ENCODE measurements around the gene ITGA11. TPM values are rescaled to one million over a fixed set of nuclear protein-coding genes. Genes with fewer than 3 reads are reported as not detected.

The ITGA11 gene
- total RNA-seq, 1 donor from 2014 or later = 193 TPM

- DNase-seq (ENCODE audit: low read depth) (peak; percentile 55), FAIRE-seq (peak; percentile 9)
- Histone ChIP-seq H4K20me1 (ENCODE audit: insufficient read depth, low read length) (no peaks in the 10 kb centered on the region), H3K4me2 (ENCODE audit: low read length) (peak overlapping the region; percentile 31), H3K36me3 (ENCODE audit: insufficient read depth, low read length) (no peaks in the 10 kb centered on the region), H3K79me2 (ENCODE audit: insufficient read depth, low read length) (no peaks in the 10 kb centered on the region), H3K9ac (ENCODE audit: low read length) (peak overlapping the region; percentile 66), H3K27ac (ENCODE audit: low read depth, low read length) (peak overlapping the region; percentile 80), H3K9me3 (ENCODE audit: insufficient read depth, low read depth, low read length) (no peaks in the 10 kb centered on the region), H3K4me3 (ENCODE audit: insufficient read depth, low read depth, low read length) (no peak overlapping the region), H3K4me1 (ENCODE audit: insufficient read depth, low read length) (peaks cover 25% of the 10 kb centered on the region), H3K27me3 (ENCODE audit: insufficient read depth, low read length) (no peaks in the 10 kb centered on the region), H2AFZ (ENCODE audit: low read depth, low read length) (no peak overlapping the region)
- Mint-ChIP-seq H3K9me3 (ENCODE audit: unreplicated experiment) (no peaks in the 10 kb centered on the region), H3K36me3 (ENCODE audit: low read depth, unreplicated experiment) (no peaks in the 10 kb centered on the region), H3K4me3 (ENCODE audit: unreplicated experiment) (no peak overlapping the region), H3K27me3 (ENCODE audit: low read depth, unreplicated experiment) (peaks cover 2% of the 10 kb centered on the region), H3K27ac (ENCODE audit: unreplicated experiment) (peak overlapping the region; percentile 97), H3K4me1 (ENCODE audit: low read depth, unreplicated experiment) (peaks cover 32% of the 10 kb centered on the region)
- TF ChIP-seq CTCF (IDR thresholded peaks at IDR 0.05; ENCODE audit: insufficient read depth, low read depth, low read length) = no peak
- TF ChIP-seq EZH2 (IDR thresholded peaks at IDR 0.05; ENCODE audit: insufficient read depth, low read length) = no peak
Observed at GRCh38 chr15:68479870-68480269, 47.9 kb upstream of the ITGA11 start.

GRCh38 chr15:68479406-68479805 is 47.4 kb upstream of the ITGA11 start:
- no peaks in the 10 kb centered on the region for H3K27me3 ChIP-seq (ENCODE audit: insufficient read depth, low read length)
- peaks cover 27% of the 10 kb centered on the region for H3K4me1 Mint-ChIP-seq (ENCODE audit: low read depth, unreplicated experiment)
- H3K9me3 ChIP-seq (ENCODE audit: insufficient read depth, low read depth, low read length) = no peaks in the 10 kb centered on the region
- DNase-seq (ENCODE audit: low read depth) (peak; percentile 97), FAIRE-seq (no peak)
- H3K4me2 ChIP-seq (ENCODE audit: low read length) = peak overlapping the region; percentile 31
- no peak overlapping the region for H3K4me3 Mint-ChIP-seq (ENCODE audit: unreplicated experiment)
- H4K20me1 ChIP-seq (ENCODE audit: insufficient read depth, low read length) = no peaks in the 10 kb centered on the region
- H2AFZ ChIP-seq (ENCODE audit: low read depth, low read length) = no peak overlapping the region
- peak overlapping the region; percentile 97 for H3K27ac Mint-ChIP-seq (ENCODE audit: unreplicated experiment)
- no peak overlapping the region for H3K4me3 ChIP-seq (ENCODE audit: insufficient read depth, low read depth, low read length)
- no peaks in the 10 kb centered on the region for H3K36me3 ChIP-seq (ENCODE audit: insufficient read depth, low read length)
- peak overlapping the region; percentile 80 for H3K27ac ChIP-seq (ENCODE audit: low read depth, low read length)
- peaks cover 2% of the 10 kb centered on the region for H3K27me3 Mint-ChIP-seq (ENCODE audit: low read depth, unreplicated experiment)
- H3K36me3 Mint-ChIP-seq (ENCODE audit: low read depth, unreplicated experiment) = no peaks in the 10 kb centered on the region
- H3K79me2 ChIP-seq (ENCODE audit: insufficient read depth, low read length) = no peaks in the 10 kb centered on the region
- H3K9me3 Mint-ChIP-seq (ENCODE audit: unreplicated experiment) = no peaks in the 10 kb centered on the region
- TF ChIP-seq CTCF (IDR thresholded peaks at IDR 0.05; ENCODE audit: insufficient read depth, low read depth, low read length) = no peak
- TF ChIP-seq EZH2 (IDR thresholded peaks at IDR 0.05; ENCODE audit: insufficient read depth, low read length) = no peak
- H3K9ac ChIP-seq (ENCODE audit: low read length) = peak overlapping the region; percentile 66
- peaks cover 20% of the 10 kb centered on the region for H3K4me1 ChIP-seq (ENCODE audit: insufficient read depth, low read length)

- Mint-ChIP-seq H3K4me1 (ENCODE audit: low read depth, unreplicated experiment) (peaks cover 29% of the 10 kb centered on the region), H3K36me3 (ENCODE audit: low read depth, unreplicated experiment) (no peaks in the 10 kb centered on the region), H3K4me3 (ENCODE audit: unreplicated experiment) (no peak overlapping the region), H3K27me3 (ENCODE audit: low read depth, unreplicated experiment) (peaks cover 4% of the 10 kb centered on the region), H3K27ac (ENCODE audit: unreplicated experiment) (peak overlapping the region; percentile 91), H3K9me3 (ENCODE audit: unreplicated experiment) (no peaks in the 10 kb centered on the region)
- no peak for TF ChIP-seq EZH2 (IDR thresholded peaks at IDR 0.05; ENCODE audit: insufficient read depth, low read length)
- peak overlapping the region; percentile 48 for H3K9ac ChIP-seq (ENCODE audit: low read length)
- H3K27ac ChIP-seq (ENCODE audit: low read depth, low read length) = peak overlapping the region; percentile 74
- H3K79me2 ChIP-seq (ENCODE audit: insufficient read depth, low read length) = no peaks in the 10 kb centered on the region
- H3K36me3 ChIP-seq (ENCODE audit: insufficient read depth, low read length) = no peaks in the 10 kb centered on the region
- DNase-seq (ENCODE audit: low read depth) = no peak
- H3K4me3 ChIP-seq (ENCODE audit: insufficient read depth, low read depth, low read length) = no peak overlapping the region
- no peaks in the 10 kb centered on the region for H3K9me3 ChIP-seq (ENCODE audit: insufficient read depth, low read depth, low read length)
- no peak overlapping the region for H2AFZ ChIP-seq (ENCODE audit: low read depth, low read length)
- H3K4me2 ChIP-seq (ENCODE audit: low read length) = peak overlapping the region; percentile 31
- FAIRE-seq = no peak
- no peaks in the 10 kb centered on the region for H4K20me1 ChIP-seq (ENCODE audit: insufficient read depth, low read length)
- no peaks in the 10 kb centered on the region for H3K27me3 ChIP-seq (ENCODE audit: insufficient read depth, low read length)
- peaks cover 19% of the 10 kb centered on the region for H3K4me1 ChIP-seq (ENCODE audit: insufficient read depth, low read length)
Observed at GRCh38 chr15:68478853-68479252, 46.9 kb upstream of the ITGA11 start.
